ENCODE measurements around the gene DPEP2.
A peak's percentile ranks its signal among the peaks of the same experiment; 100 is the strongest.
"Not testable (repeated sequence)": the region's sequence is repeated elsewhere in the genome, so short reads cannot be mapped to it uniquely, and the experiment has no call there.

The DPEP2 gene

DNA sequence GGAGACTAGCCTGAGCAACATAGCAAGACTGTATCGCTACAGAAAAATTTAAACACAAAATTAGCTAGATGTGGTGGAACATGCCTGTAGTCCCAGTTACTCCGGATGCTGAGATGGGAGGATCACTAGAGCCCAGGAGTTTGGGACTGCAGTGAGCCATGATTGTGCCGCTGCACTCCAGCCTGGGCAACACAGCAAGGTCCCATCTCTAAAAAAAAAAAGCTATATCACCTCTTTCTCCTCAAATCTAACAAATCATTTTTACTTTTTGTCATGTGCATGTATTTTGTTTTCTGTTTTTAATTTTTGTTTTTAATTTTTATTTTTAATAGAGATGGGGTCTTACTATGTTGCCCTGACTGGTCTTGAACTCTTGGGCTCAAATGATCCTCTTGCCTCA, 29.7 kb upstream of the DPEP2 start:
- Histone ChIP-seq H3K4me1 (ENCODE audit: control insufficient read depth in 1 of 2, insufficient read depth in 2 of 2, low read length in 2 of 2) (peaks cover 0 to 4% of the 10 kb centered on the region in 2 donors), H3K27ac (ENCODE audit: low read length) (no peak overlapping the region), H3K36me3 (ENCODE audit: control insufficient read depth in 1 of 2, insufficient read depth in 2 of 2, low read length in 2 of 2) (peaks cover 0 to 13% of the 10 kb centered on the region in 2 donors), H3K9me3 (ENCODE audit: control insufficient read depth in 1 of 2, low read length in 2 of 2) (no peaks in the 10 kb centered on the region), H3K4me3 (ENCODE audit: low read depth in 1 of 2, low read length in 2 of 2) (no peak overlapping the region), H3K27me3 (ENCODE audit: low read depth, low read length) (no peaks in the 10 kb centered on the region)

DNA sequence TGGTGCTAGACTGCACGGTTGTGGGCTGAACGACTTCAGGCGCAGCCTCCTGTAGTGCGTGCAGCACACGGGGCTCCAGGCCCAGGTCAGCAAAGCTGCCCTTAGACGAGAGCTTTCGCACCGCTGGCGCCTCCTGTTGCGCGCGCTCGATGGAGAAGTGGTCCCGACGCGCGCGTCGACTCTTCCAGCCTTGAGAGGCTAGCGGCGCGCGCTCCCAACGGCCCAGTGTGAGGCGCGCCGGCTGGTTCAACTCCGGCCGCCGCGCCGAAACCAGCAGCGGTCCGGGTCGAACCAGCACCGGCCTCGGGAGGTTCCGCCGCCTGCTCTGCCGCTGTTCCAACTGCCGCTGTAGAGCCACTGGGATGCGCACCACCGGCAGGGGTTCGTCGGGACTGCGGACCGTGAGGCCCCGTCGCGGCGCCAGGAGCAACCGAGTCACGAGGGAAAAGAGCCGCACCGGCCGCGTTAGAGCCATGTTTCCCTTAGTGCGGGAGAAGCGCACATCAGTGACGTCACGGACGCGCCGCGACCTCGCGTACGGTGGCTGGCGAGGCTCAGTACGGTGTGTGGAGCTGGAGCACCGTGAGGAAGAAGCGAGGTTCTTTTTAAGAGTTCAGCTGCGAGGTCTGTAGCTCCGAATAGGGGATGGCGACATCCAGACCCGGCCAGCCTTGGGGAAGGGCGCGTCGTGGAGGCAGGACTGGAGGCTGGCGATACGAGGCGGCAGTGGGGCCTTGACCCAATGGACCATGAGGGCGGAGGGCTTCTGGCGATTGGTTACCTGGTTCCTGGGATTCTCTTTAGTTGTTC, 23.6 kb upstream of the DPEP2 start, which contains the start of the genes DDX28 and DUS2:
Gene DDX28, minus strand, starts transcription at position 505 of the 810 bp plus-strand sequence. Its CDS starts 30 bp downstream, at position 475.
Gene DUS2, plus strand, starts transcription at position 557 of the 810 bp plus-strand sequence. CDS start 14,740 bp downstream, outside the sequence.
- peaks cover 10 to 28% of the 10 kb centered on the region in 2 donors for H3K4me1 ChIP-seq (ENCODE audit: control insufficient read depth in 1 of 2, insufficient read depth in 2 of 2, low read length in 2 of 2)
- H3K27me3 ChIP-seq (ENCODE audit: low read depth, low read length), result no peaks in the 10 kb centered on the region
- H3K36me3 ChIP-seq (ENCODE audit: control insufficient read depth in 1 of 2, insufficient read depth in 2 of 2, low read length in 2 of 2), result peaks cover 0 to 12% of the 10 kb centered on the region in 2 donors
- peak within 1 kb of the TSS; percentile 94 for H3K27ac ChIP-seq (ENCODE audit: low read length)
- peak within 1 kb of the TSS; percentile 82 to 100 for H3K4me3 ChIP-seq (ENCODE audit: low read depth in 1 of 2, low read length in 2 of 2)
- no peaks in the 10 kb centered on the region for H3K9me3 ChIP-seq (ENCODE audit: control insufficient read depth in 1 of 2, low read length in 2 of 2)

DNA sequence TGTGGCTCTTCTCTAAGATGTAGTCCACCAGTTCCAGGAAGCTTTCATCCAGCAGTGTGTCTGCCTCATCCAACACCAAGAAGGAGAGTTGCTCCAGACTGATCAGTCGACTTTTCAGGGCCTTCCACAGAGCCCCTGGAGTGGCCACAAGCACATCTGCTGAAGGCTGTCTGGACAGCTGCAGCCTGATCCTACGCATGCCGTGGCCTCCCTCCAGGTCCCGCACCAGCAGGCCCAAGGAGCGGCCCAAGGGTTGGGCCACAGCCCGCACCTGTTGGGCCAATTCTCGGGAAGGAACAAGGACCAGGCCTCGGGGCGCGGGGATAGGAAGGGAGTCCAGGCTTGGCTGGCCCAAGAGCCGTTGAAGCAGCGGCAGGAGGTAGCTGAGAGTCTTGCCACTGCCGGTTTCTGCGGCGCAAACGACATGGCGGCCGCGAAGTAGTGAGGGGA, 23.0 kb upstream of the DPEP2 start:
- H3K9me3 ChIP-seq (ENCODE audit: control insufficient read depth in 1 of 2, low read length in 2 of 2), result no peaks in the 10 kb centered on the region
- peaks cover 0 to 6% of the 10 kb centered on the region in 2 donors for H3K36me3 ChIP-seq (ENCODE audit: control insufficient read depth in 1 of 2, insufficient read depth in 2 of 2, low read length in 2 of 2)
- H3K27ac ChIP-seq (ENCODE audit: low read length), result peak overlapping the region; percentile 94
- peak overlapping the region; percentile 82 to 100 for H3K4me3 ChIP-seq (ENCODE audit: low read depth in 1 of 2, low read length in 2 of 2)
- peaks cover 10 to 28% of the 10 kb centered on the region in 2 donors for H3K4me1 ChIP-seq (ENCODE audit: control insufficient read depth in 1 of 2, insufficient read depth in 2 of 2, low read length in 2 of 2)
- no peaks in the 10 kb centered on the region for H3K27me3 ChIP-seq (ENCODE audit: low read depth, low read length)

DNA sequence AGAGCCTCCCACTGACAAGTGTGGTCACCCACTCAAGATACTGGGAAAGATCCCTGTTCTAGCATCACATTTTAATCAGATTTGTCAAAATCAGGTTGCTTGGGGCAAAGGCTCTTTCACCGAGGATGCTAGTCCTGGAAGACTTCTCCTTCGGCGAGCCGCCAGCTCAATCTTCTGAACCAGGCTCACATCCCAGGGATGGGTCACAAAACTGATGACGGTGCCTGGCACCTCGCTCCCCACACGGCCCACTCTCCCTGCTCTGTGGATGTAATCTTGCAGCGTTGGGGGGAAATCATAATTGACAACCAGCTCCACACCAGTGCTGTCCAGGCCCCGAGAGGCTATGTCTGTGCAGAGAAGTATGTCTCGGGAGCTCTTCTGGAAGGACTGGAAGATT, 22.2 kb upstream of the DPEP2 start:
- Histone ChIP-seq H3K36me3 (ENCODE audit: control insufficient read depth in 1 of 2, insufficient read depth in 2 of 2, low read length in 2 of 2) (peaks cover 0 to 4% of the 10 kb centered on the region in 2 donors), H3K9me3 (ENCODE audit: control insufficient read depth in 1 of 2, low read length in 2 of 2) (no peaks in the 10 kb centered on the region), H3K27me3 (ENCODE audit: low read depth, low read length) (no peaks in the 10 kb centered on the region), H3K4me1 (ENCODE audit: control insufficient read depth in 1 of 2, insufficient read depth in 2 of 2, low read length in 2 of 2) (peaks cover 10 to 28% of the 10 kb centered on the region in 2 donors), H3K4me3 (ENCODE audit: low read depth in 1 of 2, low read length in 2 of 2) (peak overlapping the region; percentile 82 to 100), H3K27ac (ENCODE audit: low read length) (no peak overlapping the region)

DNA sequence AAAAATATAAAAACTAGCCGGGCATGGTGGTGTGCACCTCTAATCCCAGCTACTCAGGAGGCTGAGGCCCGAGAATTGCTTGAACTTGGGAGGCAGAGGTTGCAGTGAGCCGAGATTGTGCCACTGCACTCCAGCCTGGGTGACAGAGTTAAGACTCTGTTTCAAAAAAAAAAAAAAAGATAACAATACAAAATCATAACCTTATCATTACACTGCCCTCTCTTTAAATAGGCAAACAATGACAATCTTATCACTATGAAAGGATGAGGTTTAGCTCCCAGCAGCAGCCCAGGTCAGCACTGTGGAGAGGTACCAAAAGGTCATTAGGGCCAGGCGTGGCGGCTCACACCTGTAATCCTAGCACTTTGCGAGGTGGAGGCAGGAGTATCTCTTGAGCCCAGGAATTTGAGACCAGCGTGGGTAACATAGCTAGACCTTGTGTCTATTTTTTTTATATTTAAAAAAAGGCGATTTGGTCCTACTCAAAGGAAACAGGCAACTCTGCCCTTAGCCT, 19.9 kb upstream of the DPEP2 start:
- H3K27ac ChIP-seq (ENCODE audit: low read length), result no peak overlapping the region
- no peaks in the 10 kb centered on the region for H3K9me3 ChIP-seq (ENCODE audit: control insufficient read depth in 1 of 2, low read length in 2 of 2)
- no peak overlapping the region for H3K4me3 ChIP-seq (ENCODE audit: low read depth in 1 of 2, low read length in 2 of 2)
- no peaks in the 10 kb centered on the region for H3K36me3 ChIP-seq (ENCODE audit: control insufficient read depth in 1 of 2, insufficient read depth in 2 of 2, low read length in 2 of 2)
- no peaks in the 10 kb centered on the region for H3K27me3 ChIP-seq (ENCODE audit: low read depth, low read length)
- peaks cover 10 to 26% of the 10 kb centered on the region in 2 donors for H3K4me1 ChIP-seq (ENCODE audit: control insufficient read depth in 1 of 2, insufficient read depth in 2 of 2, low read length in 2 of 2)

DNA sequence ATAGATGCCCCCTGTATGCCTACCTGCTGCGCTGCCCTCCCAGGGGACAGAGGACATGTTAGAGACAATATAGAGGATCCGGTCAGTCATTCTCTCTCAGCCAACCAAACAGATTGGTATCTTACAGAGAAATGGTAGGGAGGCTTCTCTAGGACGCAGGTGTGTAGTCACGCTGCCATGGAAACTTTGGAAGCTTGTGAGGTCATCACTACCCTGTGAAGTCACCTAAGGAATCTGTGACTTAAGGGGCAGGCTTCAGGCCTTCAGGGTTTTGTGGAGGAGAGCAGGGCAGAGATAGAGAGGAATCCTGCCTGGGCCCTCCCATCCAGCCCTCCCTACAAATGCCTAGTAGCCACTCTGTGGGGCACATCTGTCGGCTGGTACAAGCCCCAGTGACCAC, 16.4 kb upstream of the DPEP2 start, which contains the start of gene DPEP2NB:
Gene DPEP2NB, minus strand, starts transcription at position 231 of the 400 bp plus-strand sequence. Its CDS starts 141 bp downstream, at position 90.
- Histone ChIP-seq H3K4me1 (ENCODE audit: control insufficient read depth in 1 of 2, insufficient read depth in 2 of 2, low read length in 2 of 2) (no peaks in the 10 kb centered on the region), H3K27me3 (ENCODE audit: low read depth, low read length) (no peaks in the 10 kb centered on the region), H3K4me3 (ENCODE audit: low read depth in 1 of 2, low read length in 2 of 2) (no peak within 1 kb of the TSS), H3K9me3 (ENCODE audit: control insufficient read depth in 1 of 2, low read length in 2 of 2) (no peaks in the 10 kb centered on the region), H3K27ac (ENCODE audit: low read length) (no peak within 1 kb of the TSS), H3K36me3 (ENCODE audit: control insufficient read depth in 1 of 2, insufficient read depth in 2 of 2, low read length in 2 of 2) (no peaks in the 10 kb centered on the region)

DNA sequence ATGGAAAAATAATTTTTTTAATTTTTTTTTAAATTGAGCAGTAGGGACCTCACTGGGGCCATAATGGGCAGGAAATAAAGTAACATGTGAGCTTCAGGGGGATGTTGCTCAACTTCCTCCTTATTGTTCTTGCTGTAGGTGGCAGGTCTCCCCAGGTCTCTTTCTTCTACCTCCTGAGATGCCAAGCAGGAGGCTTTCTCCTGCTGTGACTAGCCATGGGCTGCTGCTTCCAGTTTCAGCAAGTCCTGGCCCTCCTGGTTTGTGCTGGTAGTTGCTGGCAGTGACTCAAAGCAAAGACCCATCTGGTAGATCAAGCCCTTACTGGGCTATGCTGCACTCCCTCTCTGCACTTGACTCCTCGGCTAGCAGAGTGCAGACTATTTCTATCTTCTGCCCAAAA, 14.2 kb upstream of the DPEP2 start:
- Histone ChIP-seq H3K9me3 (ENCODE audit: control insufficient read depth in 1 of 2, low read length in 2 of 2) (no peaks in the 10 kb centered on the region), H3K27ac (ENCODE audit: low read length) (no peak overlapping the region), H3K4me1 (ENCODE audit: control insufficient read depth in 1 of 2, insufficient read depth in 2 of 2, low read length in 2 of 2) (no peaks in the 10 kb centered on the region), H3K4me3 (ENCODE audit: low read depth in 1 of 2, low read length in 2 of 2) (no peak overlapping the region), H3K36me3 (ENCODE audit: control insufficient read depth in 1 of 2, insufficient read depth in 2 of 2, low read length in 2 of 2) (no peaks in the 10 kb centered on the region), H3K27me3 (ENCODE audit: low read depth, low read length) (no peaks in the 10 kb centered on the region)

DNA sequence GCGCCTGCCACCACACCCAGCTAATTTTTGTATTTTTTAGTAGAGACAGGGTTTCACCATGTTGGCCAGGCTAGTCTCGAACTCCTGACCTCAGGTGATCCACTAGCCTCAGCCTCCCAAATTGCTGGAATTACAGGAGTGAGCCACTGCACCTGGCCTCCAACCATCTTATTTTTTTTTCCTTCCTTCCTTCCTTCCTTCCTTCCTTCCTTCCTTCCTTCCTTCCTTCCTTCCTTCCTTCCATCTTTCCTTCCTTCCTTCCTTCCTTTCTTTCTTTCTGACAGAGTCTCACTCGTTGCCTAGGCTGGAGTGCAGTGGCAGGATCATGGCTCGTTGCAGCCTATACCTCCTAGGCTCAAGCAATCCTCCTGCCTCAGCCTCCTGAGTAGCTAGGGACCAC, 10.6 kb upstream of the DPEP2 start:
- not testable (repeated sequence) for H3K27ac ChIP-seq (ENCODE audit: low read length); H3K4me3 ChIP-seq (ENCODE audit: low read depth in 1 of 2, low read length in 2 of 2); H3K36me3 ChIP-seq (ENCODE audit: control insufficient read depth in 1 of 2, insufficient read depth in 2 of 2, low read length in 2 of 2); H3K4me1 ChIP-seq (ENCODE audit: control insufficient read depth in 1 of 2, insufficient read depth in 2 of 2, low read length in 2 of 2); H3K27me3 ChIP-seq (ENCODE audit: low read depth, low read length); H3K9me3 ChIP-seq (ENCODE audit: control insufficient read depth in 1 of 2, low read length in 2 of 2)

DNA sequence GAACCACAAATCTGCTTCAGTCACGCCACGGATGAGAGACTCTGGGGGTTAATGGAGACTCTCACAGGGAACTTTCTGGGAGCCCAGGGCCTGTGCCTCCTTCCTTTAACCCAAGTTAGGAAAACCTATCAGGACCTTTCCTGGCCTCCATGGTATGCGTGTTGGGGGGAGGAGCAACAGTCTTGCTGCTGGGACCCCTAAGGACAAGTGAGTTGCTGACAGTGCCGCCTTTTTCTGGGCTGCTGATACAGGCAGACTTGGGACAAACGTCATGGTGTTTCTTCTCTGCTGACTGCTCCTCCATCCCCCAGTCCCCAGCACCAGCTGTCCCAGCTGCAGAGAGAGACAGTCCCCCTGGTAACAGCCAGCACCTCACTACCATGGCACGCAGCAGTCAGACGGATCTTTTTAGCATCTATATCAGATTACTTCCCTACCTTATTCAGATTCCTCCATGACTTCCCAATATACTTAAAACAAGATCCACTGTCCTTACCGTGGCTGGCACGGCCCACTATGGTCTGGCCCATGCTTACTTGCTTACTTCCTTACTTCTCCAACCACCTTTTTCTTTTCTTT, 10.0 kb upstream of the DPEP2 start:
- no peaks in the 10 kb centered on the region for H3K4me1 ChIP-seq (ENCODE audit: control insufficient read depth in 1 of 2, insufficient read depth in 2 of 2, low read length in 2 of 2)
- H3K9me3 ChIP-seq (ENCODE audit: control insufficient read depth in 1 of 2, low read length in 2 of 2), result no peaks in the 10 kb centered on the region
- H3K4me3 ChIP-seq (ENCODE audit: low read depth in 1 of 2, low read length in 2 of 2), result no peak overlapping the region
- H3K27me3 ChIP-seq (ENCODE audit: low read depth, low read length), result no peaks in the 10 kb centered on the region
- no peak overlapping the region for H3K27ac ChIP-seq (ENCODE audit: low read length)
- no peaks in the 10 kb centered on the region for H3K36me3 ChIP-seq (ENCODE audit: control insufficient read depth in 1 of 2, insufficient read depth in 2 of 2, low read length in 2 of 2)

DNA sequence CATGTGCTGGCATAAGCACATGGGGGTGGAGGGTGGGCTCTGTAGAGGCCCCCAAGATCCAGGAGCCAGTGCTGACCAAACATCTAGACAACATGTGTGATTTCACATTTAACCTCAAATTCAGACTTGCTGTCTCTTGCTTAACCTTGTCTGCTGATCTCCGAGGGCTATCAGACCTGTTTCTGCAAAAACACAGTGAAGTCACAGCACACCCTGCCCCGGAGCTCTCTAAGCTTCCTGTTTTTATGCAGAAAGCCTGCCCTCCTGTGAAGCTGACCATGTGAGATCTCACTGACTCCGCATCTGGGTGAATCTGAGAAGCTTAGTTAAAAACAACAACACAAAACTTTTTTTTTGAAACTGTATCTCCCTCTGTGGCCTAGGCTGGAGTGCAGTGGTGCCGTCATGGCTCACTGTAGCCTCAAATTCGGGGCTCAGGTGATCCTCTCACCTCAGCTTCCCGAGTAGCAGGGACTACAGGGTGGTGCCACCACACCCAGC, 6.6 kb upstream of the DPEP2 start:
- H3K4me3 ChIP-seq (ENCODE audit: low read depth in 1 of 2, low read length in 2 of 2), result no peak overlapping the region
- H3K9me3 ChIP-seq (ENCODE audit: control insufficient read depth in 1 of 2, low read length in 2 of 2), result no peaks in the 10 kb centered on the region
- H3K4me1 ChIP-seq (ENCODE audit: control insufficient read depth in 1 of 2, insufficient read depth in 2 of 2, low read length in 2 of 2), result no peaks in the 10 kb centered on the region
- no peaks in the 10 kb centered on the region for H3K36me3 ChIP-seq (ENCODE audit: control insufficient read depth in 1 of 2, insufficient read depth in 2 of 2, low read length in 2 of 2)
- H3K27me3 ChIP-seq (ENCODE audit: low read depth, low read length), result no peaks in the 10 kb centered on the region
- peak overlapping the region; percentile 23 for H3K27ac ChIP-seq (ENCODE audit: low read length)

DNA sequence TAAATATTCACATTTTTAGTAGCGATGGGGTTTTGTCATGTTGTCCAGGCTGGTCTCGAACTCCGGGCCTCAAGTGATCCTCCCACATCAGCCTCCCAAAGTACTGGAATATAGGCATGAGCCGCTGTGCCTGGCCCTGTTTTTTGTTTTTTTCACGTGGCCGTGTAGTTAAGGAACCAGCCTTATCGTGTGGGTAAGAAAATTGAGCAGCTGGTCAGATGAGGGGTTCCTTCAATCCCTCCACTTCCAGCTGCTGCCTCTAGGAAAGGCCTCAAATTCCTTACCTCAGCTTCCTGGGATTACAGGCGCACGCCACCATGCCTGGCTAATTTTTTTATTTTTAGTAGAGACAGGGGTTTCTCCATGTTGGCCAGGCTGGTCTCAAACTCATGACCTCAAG, 5.9 kb upstream of the DPEP2 start:
- peak overlapping the region; percentile 23 for H3K27ac ChIP-seq (ENCODE audit: low read length)
- H3K9me3 ChIP-seq (ENCODE audit: control insufficient read depth in 1 of 2, low read length in 2 of 2), result no peaks in the 10 kb centered on the region

More for the DNA sequence above, 5.9 kb upstream of the DPEP2 start:
- Histone ChIP-seq H3K36me3 (ENCODE audit: control insufficient read depth in 1 of 2, insufficient read depth in 2 of 2, low read length in 2 of 2) (no peaks in the 10 kb centered on the region), H3K4me3 (ENCODE audit: low read depth in 1 of 2, low read length in 2 of 2) (no peak overlapping the region), H3K27me3 (ENCODE audit: low read depth, low read length) (no peaks in the 10 kb centered on the region), H3K4me1 (ENCODE audit: control insufficient read depth in 1 of 2, insufficient read depth in 2 of 2, low read length in 2 of 2) (peaks cover 0 to 2% of the 10 kb centered on the region in 2 donors)
